GM23248 (cell line): ENCODE measurements around the gene FIBIN. TPM values are rescaled to one million over a fixed set of nuclear protein-coding genes. Genes with fewer than 3 reads are reported as not detected.

ENCODE experiments used
- DNase-seq: peaks from one replicate; pipeline ENCODE4 v3.0.0-alpha.2; 2015
- H2AFZ ChIP-seq: fragments of 200-600 bp; sonication (generic); 2 replicates; pipeline ENCODE4 v1.6.1; 2016; ENCODE audit warnings: antibody characterized with exemption
- H3F3A ChIP-seq: fragments of 200-600 bp; sonication (generic); 2 replicates; pipeline ENCODE4 v1.6.1; 2016; ENCODE audit warnings: mild to moderate bottlenecking, antibody characterized with exemption, mixed run types; ENCODE audit not compliant: insufficient read depth
- H3K27ac ChIP-seq: fragments of 200-600 bp; sonication (generic); 2 replicates; pipeline ENCODE4 v1.5.1; 2016; ENCODE audit warnings: mild to moderate bottlenecking
- H3K27me3 ChIP-seq: fragments of 200-600 bp; sonication (generic); replicated peaks from 2 replicates; pipeline ENCODE4 v1.6.1; 2016; ENCODE audit warnings: mild to moderate bottlenecking; ENCODE audit not compliant: insufficient read depth
- H3K36me3 ChIP-seq: fragments of 200-600 bp; sonication (generic); 2 replicates; pipeline ENCODE4 v1.6.1; 2016; ENCODE audit warnings: low read depth, mild to moderate bottlenecking
- H3K4me1 ChIP-seq: fragments of 200-600 bp; sonication (generic); 2 replicates; pipeline ENCODE4 v1.6.1; 2016; ENCODE audit warnings: mild to moderate bottlenecking; ENCODE audit not compliant: insufficient read depth
- H3K4me2 ChIP-seq: fragments of 200-600 bp; sonication (generic); one replicate; pipeline ENCODE4 v1.6.1; 2016; ENCODE audit warnings: mild to moderate bottlenecking; ENCODE audit not compliant: unreplicated experiment
- H3K4me3 ChIP-seq: fragments of 200-600 bp; sonication (generic); 2 replicates; pipeline ENCODE4 v1.5.1; 2016; ENCODE audit warnings: mild to moderate bottlenecking
- H3K79me2 ChIP-seq: fragments of 200-600 bp; sonication (generic); 2 replicates; pipeline ENCODE4 v1.6.1; 2016; ENCODE audit warnings: mild to moderate bottlenecking; ENCODE audit not compliant: insufficient read depth
- H3K9ac ChIP-seq: fragments of 200-600 bp; sonication (generic); 2 replicates; pipeline ENCODE4 v1.6.1; 2016; ENCODE audit warnings: mild to moderate bottlenecking
- H3K9me2 ChIP-seq: fragments of 200-600 bp; sonication (generic); 2 replicates; pipeline ENCODE4 v1.6.1; 2016; ENCODE audit warnings: mixed run types, mild to moderate bottlenecking, moderate library complexity; ENCODE audit not compliant: insufficient read depth
- H3K9me3 ChIP-seq: fragments of 200-600 bp; sonication (generic); one replicate; pipeline ENCODE4 v1.6.1; 2017; ENCODE audit warnings: low read depth
- H4K20me1 ChIP-seq: fragments of 200-600 bp; sonication (generic); 2 replicates; pipeline ENCODE4 v1.6.0; 2016; ENCODE audit not compliant: insufficient read depth
- EZH2 ChIP-seq: fragments of 200-600 bp; sonication (generic); IDR thresholded peaks from 2 replicates; pipeline ENCODE4 v1.6.1; 2018; ENCODE audit warnings: antibody characterized with exemption, mild to moderate bottlenecking; ENCODE audit not compliant: insufficient read depth, poor library complexity, severe bottlenecking
- EZH2phosphoT487 ChIP-seq: fragments of 200-600 bp; sonication (generic); IDR thresholded peaks from 2 replicates; pipeline ENCODE4 v1.6.1; 2018; ENCODE audit warnings: antibody characterized with exemption, moderate library complexity, mild to moderate bottlenecking, low read depth; ENCODE audit not compliant: insufficient read depth
- WGBS, 2 experiments: methylation state at CpG; one replicate each; pipeline ENCODE4 v1.1.6; 2015 to 2017; ENCODE audit warnings: low lambda C conversion rate in 2 of 2, low coverage in 1 of 2; ENCODE audit errors: missing lambda C conversion rate in 2 of 2; 5-methylcytosine and 5-hydroxymethylcytosine counted together
- in situ Hi-C: fragments of 300-500 bp; cut with MboI; formaldehyde crosslinking; loops from 2 replicates; pipeline ENCODE4 v1.15.0; 2020
- polyA plus RNA-seq: library from polyadenylated mRNA; unstranded; fragments of >200 nt; fragmentation: Nextera tagmentation; extraction: Ambion mirVana; gene quantifications from 2 replicates; pipeline ENCODE4 v1.2.1, GENCODE V29; 2016
- total RNA-seq: library from RNA; depleted of rRNA; stranded (reverse); fragments of >200 nt; shearing (Covaris generic); gene quantifications from 2 replicates; pipeline ENCODE4 v1.2.3, GENCODE V29; 2014

FIBIN gene
- total and polyA plus RNA-seq, 2 experiments from 2014 or later = 45.3 to 45.8 TPM

- no peak overlapping the region for H3K4me3 ChIP-seq
- no peak overlapping the region for H3K9ac ChIP-seq
- H2AFZ ChIP-seq = no peak overlapping the region
- H3K27ac ChIP-seq = no peak overlapping the region
- no peaks in the 10 kb centered on the region for H4K20me1 ChIP-seq
- WGBS, 2 experiments = 86 to 88% methylated on average over 6 of the region's 6 CpGs
- H3K27me3 ChIP-seq = no peaks in the 10 kb centered on the region
- in situ Hi-C loops = no loop called here
- no peaks in the 10 kb centered on the region for H3K9me3 ChIP-seq
- no peaks in the 10 kb centered on the region for H3K4me1 ChIP-seq
- no peak for DNase-seq
- no peaks in the 10 kb centered on the region for H3K79me2 ChIP-seq
- no peak overlapping the region for H3K4me2 ChIP-seq
- H3F3A ChIP-seq = no peaks in the 10 kb centered on the region
- H3K36me3 ChIP-seq = no peaks in the 10 kb centered on the region
- TF ChIP-seq EZH2phosphoT487 (no peak), EZH2 (no peak)
- no peaks in the 10 kb centered on the region for H3K9me2 ChIP-seq
These were observed 31.5 kb downstream of the FIBIN start for GRCh38 chr11:27025312-27025955.

GRCh38 chr11:27025957-27026733 is 32.2 kb downstream of the FIBIN start:
- Histone ChIP-seq H3K36me3 (no peaks in the 10 kb centered on the region), H4K20me1 (no peaks in the 10 kb centered on the region), H3K27ac (no peak overlapping the region), H3K4me2 (no peak overlapping the region), H3K9ac (no peak overlapping the region), H3K9me3 (no peaks in the 10 kb centered on the region), H3F3A (no peaks in the 10 kb centered on the region), H2AFZ (no peak overlapping the region), H3K4me1 (no peaks in the 10 kb centered on the region), H3K27me3 (no peaks in the 10 kb centered on the region), H3K79me2 (no peaks in the 10 kb centered on the region), H3K4me3 (no peak overlapping the region), H3K9me2 (no peaks in the 10 kb centered on the region)
- no peak for DNase-seq
- TF ChIP-seq EZH2phosphoT487 = no peak
- no peak for TF ChIP-seq EZH2
- 84 to 86% methylated on average over 8 of the region's 8 CpGs for WGBS, 2 experiments
- in situ Hi-C loops = no loop called here

DNA sequence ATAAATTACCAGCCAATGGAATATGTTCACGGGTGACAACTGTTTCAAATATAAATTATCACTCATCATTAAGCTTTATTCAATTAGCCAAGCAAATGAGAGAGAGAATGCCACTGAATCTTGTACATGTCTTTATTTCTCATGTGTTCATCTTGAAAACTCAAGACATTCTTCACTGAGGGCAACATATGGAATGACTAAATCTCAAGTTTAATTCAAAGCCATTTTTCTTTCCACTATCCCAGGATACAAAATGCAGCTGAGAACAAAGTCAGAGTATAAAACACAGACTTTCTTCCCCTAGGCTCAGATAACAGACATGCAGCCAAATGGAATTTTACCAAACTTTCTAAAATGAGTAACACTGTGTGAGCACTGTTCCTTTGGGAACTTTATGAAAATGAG is 34.7 kb downstream of the FIBIN start:
- H3K4me2 ChIP-seq = no peak overlapping the region
- no peaks in the 10 kb centered on the region for H3F3A ChIP-seq
- no peaks in the 10 kb centered on the region for H3K9me3 ChIP-seq
- no peak overlapping the region for H2AFZ ChIP-seq
- no peaks in the 10 kb centered on the region for H3K4me1 ChIP-seq
- no peaks in the 10 kb centered on the region for H3K36me3 ChIP-seq
- in situ Hi-C loops = no loop called here
- H3K27ac ChIP-seq = no peak overlapping the region
- no peaks in the 10 kb centered on the region for H4K20me1 ChIP-seq
- H3K4me3 ChIP-seq = no peak overlapping the region
- no peaks in the 10 kb centered on the region for H3K27me3 ChIP-seq
- no peak for TF ChIP-seq EZH2
- TF ChIP-seq EZH2phosphoT487 = no peak
- peak; percentile 54 for DNase-seq
- H3K9me2 ChIP-seq = no peaks in the 10 kb centered on the region
- H3K9ac ChIP-seq = no peak overlapping the region
- 3 to 12% methylated on average over 1 of the region's 1 CpG for WGBS, 2 experiments
- H3K79me2 ChIP-seq = no peaks in the 10 kb centered on the region

- no peaks in the 10 kb centered on the region for H3F3A ChIP-seq
- in situ Hi-C loops = no loop called here
- no peak for DNase-seq
- H3K4me1 ChIP-seq = no peaks in the 10 kb centered on the region
- H3K27ac ChIP-seq = no peak overlapping the region
- no peak overlapping the region for H2AFZ ChIP-seq
- no peaks in the 10 kb centered on the region for H3K9me2 ChIP-seq
- H3K9ac ChIP-seq = no peak overlapping the region
- WGBS, 2 experiments = 88 to 90% methylated on average over 1 of the region's 1 CpG
- H3K4me3 ChIP-seq = no peak overlapping the region
- H3K9me3 ChIP-seq = no peaks in the 10 kb centered on the region
- no peak overlapping the region for H3K4me2 ChIP-seq
- no peaks in the 10 kb centered on the region for H3K79me2 ChIP-seq
- H4K20me1 ChIP-seq = no peaks in the 10 kb centered on the region
- H3K27me3 ChIP-seq = no peaks in the 10 kb centered on the region
- TF ChIP-seq EZH2 = no peak
- no peak for TF ChIP-seq EZH2phosphoT487
- no peaks in the 10 kb centered on the region for H3K36me3 ChIP-seq
These were observed 36.1 kb downstream of the FIBIN start for GRCh38 chr11:27029966-27030365.
